ENCODE measurements around the gene FCN3. TPM values are rescaled to one million over a fixed set of nuclear protein-coding genes. Genes with fewer than 3 reads are reported as not detected.
"Not testable (repeated sequence)": the region's sequence is repeated elsewhere in the genome, so short reads cannot be mapped to it uniquely, and the experiment has no call there.

Gene FCN3
- total and polyA plus RNA-seq, 2 experiments from 2014 or later, result 0.81 to 3.6 TPM

DNA sequence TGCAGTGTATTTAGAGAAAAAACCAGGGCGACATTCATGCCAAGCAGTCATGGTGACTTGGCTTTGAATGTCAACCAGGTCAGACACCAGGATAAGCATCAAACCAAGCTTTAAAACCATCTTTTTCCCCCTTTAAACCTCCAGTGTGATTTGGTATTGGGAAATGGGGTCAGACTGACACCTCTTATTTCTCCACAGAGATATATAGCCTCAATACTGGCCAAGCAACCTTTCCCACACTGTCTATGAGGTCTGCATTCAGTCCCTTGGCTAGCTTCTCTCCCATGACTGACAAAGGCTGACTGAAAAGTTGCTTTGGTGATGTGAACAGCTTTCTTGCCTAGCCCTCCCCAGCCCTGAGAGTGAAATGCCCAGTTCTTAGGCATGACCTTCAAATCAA lies 39.5 kb upstream of the FCN3 start:
- H3K36me3 ChIP-seq, result peaks cover 59% of the 10 kb centered on the region
- H3K27me3 ChIP-seq, result no peaks in the 10 kb centered on the region
- DNase-seq (ENCODE audit: low read depth in 1 of 2, low spot score in 1 of 2), result no peak
- TF ChIP-seq, protein P1, sequence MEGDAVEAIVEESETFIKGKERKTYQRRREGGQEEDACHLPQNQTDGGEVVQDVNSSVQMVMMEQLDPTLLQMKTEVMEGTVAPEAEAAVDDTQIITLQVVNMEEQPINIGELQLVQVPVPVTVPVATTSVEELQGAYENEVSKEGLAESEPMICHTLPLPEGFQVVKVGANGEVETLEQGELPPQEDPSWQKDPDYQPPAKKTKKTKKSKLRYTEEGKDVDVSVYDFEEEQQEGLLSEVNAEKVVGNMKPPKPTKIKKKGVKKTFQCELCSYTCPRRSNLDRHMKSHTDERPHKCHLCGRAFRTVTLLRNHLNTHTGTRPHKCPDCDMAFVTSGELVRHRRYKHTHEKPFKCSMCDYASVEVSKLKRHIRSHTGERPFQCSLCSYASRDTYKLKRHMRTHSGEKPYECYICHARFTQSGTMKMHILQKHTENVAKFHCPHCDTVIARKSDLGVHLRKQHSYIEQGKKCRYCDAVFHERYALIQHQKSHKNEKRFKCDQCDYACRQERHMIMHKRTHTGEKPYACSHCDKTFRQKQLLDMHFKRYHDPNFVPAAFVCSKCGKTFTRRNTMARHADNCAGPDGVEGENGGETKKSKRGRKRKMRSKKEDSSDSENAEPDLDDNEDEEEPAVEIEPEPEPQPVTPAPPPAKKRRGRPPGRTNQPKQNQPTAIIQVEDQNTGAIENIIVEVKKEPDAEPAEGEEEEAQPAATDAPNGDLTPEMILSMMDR (IDR thresholded peaks at IDR 0.05; ENCODE audit: low read depth, low read length), result no peak
- H3K9me3 ChIP-seq (ENCODE audit: low read depth), result no peaks in the 10 kb centered on the region
- H3K27ac ChIP-seq, result no peak overlapping the region
- peaks cover 17% of the 10 kb centered on the region for H3K4me1 ChIP-seq (ENCODE audit: low read depth)
- no peak overlapping the region for H3K4me3 ChIP-seq

DNA sequence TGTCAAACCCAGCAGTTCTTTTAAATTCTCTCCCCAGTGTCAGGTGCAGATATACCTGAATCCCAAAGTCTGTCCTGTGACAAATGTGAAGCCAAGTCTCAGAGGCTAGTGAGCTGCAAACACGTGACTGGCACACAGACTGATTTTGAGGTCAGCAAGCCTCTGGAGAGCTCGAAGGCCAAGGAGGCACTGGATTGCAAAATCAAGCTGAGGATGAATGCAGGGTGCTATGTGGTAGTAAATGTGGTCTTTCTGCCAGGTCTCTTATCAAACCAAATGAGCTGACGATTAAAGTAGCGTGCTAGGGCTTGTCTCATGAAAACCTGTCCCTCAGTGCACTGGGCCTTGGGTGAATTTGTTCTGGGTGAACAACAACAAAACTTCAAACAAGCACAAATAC lies 38.4 kb upstream of the FCN3 start:
- Histone ChIP-seq H3K27me3 (no peaks in the 10 kb centered on the region), H3K4me1 (ENCODE audit: low read depth) (peaks cover 6% of the 10 kb centered on the region), H3K9me3 (ENCODE audit: low read depth) (no peaks in the 10 kb centered on the region), H3K36me3 (peaks cover 57% of the 10 kb centered on the region), H3K4me3 (no peak overlapping the region), H3K27ac (no peak overlapping the region)
- TF ChIP-seq, protein P1 (IDR thresholded peaks at IDR 0.05; ENCODE audit: low read depth, low read length), result no peak
- DNase-seq (ENCODE audit: low read depth in 1 of 2, low spot score in 1 of 2), result peak in 1 of 2 donors; percentile 57

DNA sequence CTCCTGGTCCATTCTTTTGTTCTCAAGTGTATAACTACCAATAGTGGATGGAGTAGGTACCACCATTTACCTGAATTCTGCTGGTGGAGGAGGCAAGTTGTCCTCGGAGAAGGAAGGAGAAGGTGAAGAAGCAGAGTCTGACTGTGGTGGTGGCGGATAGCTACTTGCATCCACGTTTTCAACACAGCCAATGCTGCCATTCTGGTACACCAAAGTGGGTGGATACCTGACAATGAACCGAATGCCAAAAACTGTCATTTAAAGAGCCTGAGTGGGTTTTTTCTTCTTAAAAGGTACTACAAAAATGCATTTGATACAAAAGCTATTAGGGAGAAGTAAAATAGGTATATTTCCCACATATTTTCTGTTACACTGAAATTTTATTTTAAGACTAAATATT lies 37.9 kb upstream of the FCN3 start:
- H3K4me1 ChIP-seq (ENCODE audit: low read depth), result peaks cover 1% of the 10 kb centered on the region
- H3K36me3 ChIP-seq, result peaks cover 56% of the 10 kb centered on the region
- no peak overlapping the region for H3K27ac ChIP-seq
- no peak for DNase-seq (ENCODE audit: low read depth in 1 of 2, low spot score in 1 of 2)
- H3K9me3 ChIP-seq (ENCODE audit: low read depth), result no peaks in the 10 kb centered on the region
- TF ChIP-seq, protein P1 (IDR thresholded peaks at IDR 0.05; ENCODE audit: low read depth, low read length), result no peak
- no peaks in the 10 kb centered on the region for H3K27me3 ChIP-seq
- H3K4me3 ChIP-seq, result no peak overlapping the region

DNA sequence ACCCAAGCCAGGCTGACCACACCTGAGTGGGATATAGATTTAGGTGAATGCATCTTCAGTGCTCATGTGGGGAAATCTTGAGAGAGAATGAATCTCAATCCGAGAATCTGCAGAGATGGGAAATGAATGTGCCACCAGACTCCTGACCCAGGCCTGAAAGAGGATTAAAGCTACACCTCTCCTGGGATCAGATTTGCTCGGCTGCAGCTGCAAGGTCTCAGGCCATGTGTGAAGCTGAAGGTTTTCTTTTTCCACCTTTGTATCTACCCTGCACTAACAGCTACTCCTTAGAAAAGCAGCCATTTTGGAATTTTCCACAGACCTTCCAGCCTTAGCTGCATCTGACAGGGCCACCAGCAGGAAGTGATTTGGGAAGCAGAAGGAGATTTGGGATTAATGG lies 36.1 kb upstream of the FCN3 start:
- DNase-seq (ENCODE audit: low read depth in 1 of 2, low spot score in 1 of 2), result no peak
- H3K27me3 ChIP-seq, result no peaks in the 10 kb centered on the region
- no peaks in the 10 kb centered on the region for H3K9me3 ChIP-seq (ENCODE audit: low read depth)
- TF ChIP-seq, protein P1 (IDR thresholded peaks at IDR 0.05; ENCODE audit: low read depth, low read length), result no peak
- H3K4me1 ChIP-seq (ENCODE audit: low read depth), result peaks cover 2% of the 10 kb centered on the region
- H3K4me3 ChIP-seq, result no peak overlapping the region
- peaks cover 59% of the 10 kb centered on the region for H3K36me3 ChIP-seq
- H3K27ac ChIP-seq, result no peak overlapping the region

DNA sequence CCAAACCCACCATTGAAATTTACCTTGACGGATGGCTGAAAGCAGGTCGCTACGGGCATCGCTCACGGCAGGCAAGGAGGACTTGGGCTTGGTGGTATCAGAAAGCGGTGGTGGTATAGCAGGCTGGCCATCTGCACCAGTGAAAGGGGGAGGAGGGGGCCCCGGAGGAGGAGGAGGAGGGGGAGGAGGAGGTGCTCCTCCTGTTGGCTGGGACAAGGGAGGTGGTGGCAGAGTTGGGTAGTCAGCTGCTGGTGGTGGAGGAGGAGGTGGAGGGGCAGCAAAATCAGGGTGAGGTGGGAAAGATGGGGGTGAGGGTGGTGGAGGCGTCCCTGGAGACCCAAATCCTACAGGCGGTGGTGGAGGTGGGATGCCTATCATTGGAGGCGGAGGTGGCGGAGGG lies 35.0 kb upstream of the FCN3 start:
- DNase-seq (ENCODE audit: low read depth in 1 of 2, low spot score in 1 of 2), result no peak
- TF ChIP-seq, protein P1 (IDR thresholded peaks at IDR 0.05; ENCODE audit: low read depth, low read length), result no peak
- no peak overlapping the region for H3K27ac ChIP-seq
- H3K4me3 ChIP-seq, result no peak overlapping the region
- H3K4me1 ChIP-seq (ENCODE audit: low read depth), result peaks cover 9% of the 10 kb centered on the region
- peaks cover 52% of the 10 kb centered on the region for H3K36me3 ChIP-seq
- no peaks in the 10 kb centered on the region for H3K9me3 ChIP-seq (ENCODE audit: low read depth)
- H3K27me3 ChIP-seq, result no peaks in the 10 kb centered on the region

DNA sequence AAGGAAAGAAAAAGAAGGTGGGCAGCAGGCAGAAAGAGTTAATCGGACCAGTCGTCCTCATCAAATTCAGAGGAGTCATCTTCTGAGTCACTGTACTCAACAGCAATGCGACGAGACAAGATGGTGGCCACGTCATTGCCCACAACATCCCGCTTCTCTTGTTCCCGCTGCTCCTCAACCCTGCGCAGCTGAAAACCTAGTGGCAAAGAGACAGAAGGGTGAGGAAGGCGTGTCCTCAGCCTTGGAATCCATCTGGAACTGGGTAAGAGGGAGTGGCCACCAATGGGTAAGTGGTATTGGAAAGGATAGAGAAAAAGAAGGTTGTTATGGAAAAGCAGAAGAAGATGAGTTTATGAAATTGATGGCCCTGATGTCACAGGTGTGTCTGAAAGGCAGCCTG lies 33.5 kb upstream of the FCN3 start:
- TF ChIP-seq, protein P1 (IDR thresholded peaks at IDR 0.05; ENCODE audit: low read depth, low read length), result no peak
- H3K4me1 ChIP-seq (ENCODE audit: low read depth), result peaks cover 13% of the 10 kb centered on the region
- no peak for DNase-seq (ENCODE audit: low read depth in 1 of 2, low spot score in 1 of 2)
- H3K27ac ChIP-seq, result peak overlapping the region; percentile 22
- H3K27me3 ChIP-seq, result no peaks in the 10 kb centered on the region
- no peaks in the 10 kb centered on the region for H3K9me3 ChIP-seq (ENCODE audit: low read depth)
- no peak overlapping the region for H3K4me3 ChIP-seq
- peaks cover 39% of the 10 kb centered on the region for H3K36me3 ChIP-seq

DNA sequence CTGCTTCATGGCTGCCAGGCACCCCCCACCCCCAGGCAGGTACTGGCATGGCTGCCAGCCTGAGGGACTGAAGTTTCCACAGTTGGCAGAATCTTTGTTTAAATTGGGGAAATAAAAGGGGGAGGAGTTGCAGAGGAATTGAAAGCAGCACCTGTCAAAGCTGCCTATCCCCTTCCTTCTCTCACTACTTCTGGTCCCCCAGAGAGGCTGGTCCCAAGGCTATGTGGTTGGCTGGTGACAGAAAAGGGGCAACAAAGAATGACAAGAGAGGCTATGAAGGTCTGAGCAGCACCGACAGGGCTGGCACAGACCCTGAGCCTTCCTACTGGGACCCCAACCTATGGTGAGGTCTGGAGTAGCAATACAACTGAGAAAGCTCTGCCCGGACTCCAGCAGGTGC lies 32.2 kb upstream of the FCN3 start:
- peak overlapping the region; percentile 88 for H3K27ac ChIP-seq
- peaks cover 19% of the 10 kb centered on the region for H3K4me1 ChIP-seq (ENCODE audit: low read depth)
- H3K36me3 ChIP-seq, result peaks cover 26% of the 10 kb centered on the region
- not testable (repeated sequence) for H3K27me3 ChIP-seq; H3K9me3 ChIP-seq (ENCODE audit: low read depth); DNase-seq (ENCODE audit: low read depth in 1 of 2, low spot score in 1 of 2); H3K4me3 ChIP-seq

Data from cardiac muscle cell (in vitro differentiated cells and primary cell).